ENCODE data around the gene ZNF750. TPM values are rescaled to one million over a fixed set of nuclear protein-coding genes. Genes with fewer than 3 reads are reported as not detected.

Gene ZNF750
- total RNA-seq, 2 donors from 2014 or later, result not detected

GRCh38 chr17:82782657-82783207 lies 57.1 kb downstream of the ZNF750 start:
- H3K27ac ChIP-seq, result peak overlapping the region in 2 of 4 donors; percentile 1 to 31
- no peak overlapping the region for H3K4me3 ChIP-seq
- no peaks in the 10 kb centered on the region for H3K27me3 ChIP-seq
- H3K4me1 ChIP-seq, result no peaks in the 10 kb centered on the region
- 76 to 88% methylated on average over 42 of the region's 42 CpGs for WGBS, 2 donors
- ATAC-seq (peak; percentile 13), DNase-seq (peak in 1 of 4 donors; percentile 22)
- H3K9me3 ChIP-seq, result no peaks in the 10 kb centered on the region
- TF ChIP-seq POLR2A (IDR thresholded peaks at IDR 0.05) (no peak), CTCF (IDR thresholded peaks at IDR 0.05) (no peak)
- intact Hi-C loops (cut with DNase I), result loop anchor here (10.0 kb wide), 1 partner anchor 132 kb away; no protein-coding TSS in a partner anchor
- H3K36me3 ChIP-seq (replicated peaks in 1 of 2; ENCODE audit: insufficient read depth in 1 of 2, low read depth in 2 of 2), result peaks cover 0 to 3% of the 10 kb centered on the region in 2 donors

DNA sequence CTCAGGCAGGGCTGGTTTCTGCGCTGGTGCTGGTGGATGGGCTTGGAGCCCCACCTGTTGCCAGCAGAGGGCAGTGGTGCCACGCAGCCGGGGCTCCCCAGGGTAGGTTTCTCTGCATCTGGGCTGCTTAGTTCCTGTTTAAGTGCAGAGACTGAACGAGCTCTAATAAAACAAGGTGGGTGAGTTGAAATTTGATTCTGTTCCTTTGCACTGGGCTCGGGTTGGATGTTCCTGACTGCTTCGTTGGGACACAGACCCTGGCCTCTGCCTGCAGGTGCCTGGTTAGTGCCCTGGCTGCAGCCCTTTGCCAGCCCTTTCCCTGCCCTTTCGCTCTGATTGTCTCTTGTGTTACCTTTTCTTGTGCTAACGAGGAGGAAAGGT lies 57.9 kb downstream of the ZNF750 start:
- ATAC-seq (peak; percentile 93), DNase-seq (peak; percentile 80 to 84 (median 82))
- no peak overlapping the region for H3K4me3 ChIP-seq
- H3K4me1 ChIP-seq, result no peaks in the 10 kb centered on the region
- TF ChIP-seq CTCF (IDR thresholded peaks at IDR 0.05), result peak; percentile 93 to 97 (median 96)
- TF ChIP-seq POLR2A (IDR thresholded peaks at IDR 0.05), result no peak
- H3K36me3 ChIP-seq (replicated peaks in 1 of 2; ENCODE audit: insufficient read depth in 1 of 2, low read depth in 2 of 2), result peaks cover 0 to 3% of the 10 kb centered on the region in 2 donors
- no peaks in the 10 kb centered on the region for H3K27me3 ChIP-seq
- intact Hi-C loops (cut with DNase I), result loop anchor here (10.0 kb wide), 1 partner anchor 133 kb away; no protein-coding TSS in a partner anchor
- H3K9me3 ChIP-seq, result no peaks in the 10 kb centered on the region
- 25 to 33% methylated on average over 5 to 8 of the region's 8 CpGs for WGBS, 2 donors
- peak overlapping the region in 1 of 4 donors; percentile 31 for H3K27ac ChIP-seq

DNA sequence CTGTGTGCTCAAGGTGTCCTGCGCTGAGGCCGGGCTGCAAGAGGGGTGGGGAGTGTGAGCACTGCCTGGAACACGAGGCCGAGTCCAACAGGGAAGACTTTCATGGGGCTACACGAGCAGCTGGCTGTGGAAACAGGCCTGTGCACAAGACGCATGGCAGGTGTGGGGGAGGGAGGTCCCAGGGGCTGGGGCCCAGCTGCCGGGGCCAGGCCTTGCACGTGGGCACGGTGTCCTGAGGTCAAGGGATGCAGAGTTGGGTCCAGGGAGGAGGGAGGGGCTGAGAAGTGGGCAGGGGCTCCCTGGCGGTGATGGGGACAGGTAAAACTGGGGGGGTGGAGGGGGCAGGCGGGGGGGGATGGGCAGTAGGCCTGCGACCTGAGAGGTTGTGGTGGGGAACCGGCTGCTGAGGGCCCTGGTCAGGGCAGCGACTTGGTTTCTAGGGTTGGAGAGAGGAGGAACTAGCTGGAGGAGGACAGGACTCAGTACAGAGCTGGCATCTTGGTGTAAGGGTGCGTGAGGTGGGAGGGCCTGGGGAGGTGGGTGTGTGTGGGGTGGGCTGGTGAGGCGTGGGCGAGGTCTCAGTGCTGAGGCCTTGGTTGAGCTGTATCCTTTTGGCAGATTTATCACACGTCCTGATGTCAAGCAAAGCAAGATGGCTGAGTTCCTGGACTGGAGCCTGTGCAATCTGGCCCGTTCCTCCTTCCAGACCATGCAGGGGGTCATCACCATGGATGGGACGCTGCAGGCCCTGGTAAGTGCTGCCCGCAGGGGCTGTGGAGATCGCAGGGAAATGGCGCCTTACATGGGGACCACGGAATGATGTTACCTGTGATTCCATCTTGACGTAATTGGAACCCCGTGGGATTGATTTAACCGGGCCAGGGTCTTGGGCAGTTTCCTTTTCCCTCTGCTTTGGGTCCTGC lies 58.6 kb downstream of the ZNF750 start:
- intact Hi-C loops (cut with DNase I), result loop anchor here (10.0 kb wide), 1 partner anchor 134 kb away; no protein-coding TSS in a partner anchor
- H3K4me3 ChIP-seq, result no peak overlapping the region
- TF ChIP-seq CTCF (IDR thresholded peaks at IDR 0.05) (no peak), POLR2A (IDR thresholded peaks at IDR 0.05) (no peak)
- H3K9me3 ChIP-seq, result no peaks in the 10 kb centered on the region
- H3K27ac ChIP-seq, result no peak overlapping the region
- 74 to 82% methylated on average over 18 to 27 of the region's 27 CpGs for WGBS, 2 donors
- peaks cover 0 to 3% of the 10 kb centered on the region in 2 donors for H3K36me3 ChIP-seq (replicated peaks in 1 of 2; ENCODE audit: insufficient read depth in 1 of 2, low read depth in 2 of 2)
- no peaks in the 10 kb centered on the region for H3K4me1 ChIP-seq
- no peaks in the 10 kb centered on the region for H3K27me3 ChIP-seq
- ATAC-seq (peak; percentile 6), DNase-seq (no peak)

DNA sequence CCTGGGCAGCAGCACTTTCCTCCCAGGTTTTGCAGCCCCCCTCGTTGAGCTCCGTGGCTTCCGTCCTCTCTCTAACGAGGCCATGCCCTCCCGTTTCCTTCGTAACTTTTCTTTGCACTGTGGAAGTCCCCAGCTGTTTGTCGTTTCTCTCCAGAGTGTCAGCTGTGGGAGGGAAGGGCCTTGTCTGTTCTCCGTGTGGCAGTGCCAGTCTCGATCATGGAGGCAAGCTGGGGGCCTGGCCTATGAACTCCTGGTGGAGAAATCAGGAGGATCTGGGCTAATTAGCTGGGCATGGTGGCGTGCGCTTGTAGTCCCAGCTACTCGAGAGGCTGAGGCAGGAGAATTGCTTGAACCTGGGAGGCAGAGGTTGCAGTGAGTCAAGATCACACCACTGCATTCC lies 59.6 kb downstream of the ZNF750 start:
- intact Hi-C loops (cut with DNase I), result loop anchor here (10.0 kb wide), 1 partner anchor 135 kb away; no protein-coding TSS in a partner anchor
- Histone ChIP-seq H3K36me3 (replicated peaks in 1 of 2; ENCODE audit: insufficient read depth in 1 of 2, low read depth in 2 of 2) (peaks cover 0 to 3% of the 10 kb centered on the region in 2 donors), H3K4me1 (peaks cover 1% of the 10 kb centered on the region), H3K27me3 (no peaks in the 10 kb centered on the region), H3K27ac (no peak overlapping the region), H3K4me3 (no peak overlapping the region), H3K9me3 (no peaks in the 10 kb centered on the region)
- no peak for TF ChIP-seq CTCF (IDR thresholded peaks at IDR 0.05)
- TF ChIP-seq POLR2A (IDR thresholded peaks at IDR 0.05), result no peak
- DNase-seq (no peak), ATAC-seq (no peak)
- 78 to 90% methylated on average over 12 of the region's 12 CpGs for WGBS, 2 donors
